SK-N-MC (cell line): ENCODE data around the gene CREBRF.

ENCODE experiments used
- DNase-seq: peaks from one replicate; pipeline ENCODE4 v3.0.0-alpha.2; 2011; ENCODE audit warnings: low read depth, low spot score
- H3K27ac ChIP-seq: fragments of 200-600 bp; sonication (generic); 2 replicates; pipeline ENCODE4 v1.5.1; 2016; ENCODE audit warnings: mixed run types
- H3K36me3 ChIP-seq: fragments of 200-600 bp; sonication (generic); 2 replicates; pipeline ENCODE4 v1.6.1; 2017; ENCODE audit warnings: antibody characterized with exemption, low read length, mixed read lengths; ENCODE audit not compliant: insufficient read depth
- H3K4me3 ChIP-seq: fragments of 200-600 bp; sonication (generic); 2 replicates; pipeline ENCODE4 v1.5.1; 2016
- H3K9ac ChIP-seq: fragments of 200-600 bp; sonication (generic); 2 replicates; pipeline ENCODE4 v1.8.0; 2017; ENCODE audit warnings: mixed run types, mixed read lengths; ENCODE audit not compliant: insufficient read length
- H3K9me3 ChIP-seq: fragments of 200-600 bp; sonication (generic); 2 replicates; pipeline ENCODE4 v1.6.1; 2017; ENCODE audit warnings: low read depth, mild to moderate bottlenecking, antibody characterized with exemption, low read length, moderate library complexity, mixed read lengths
- EZH2 ChIP-seq: fragments of 200-600 bp; sonication (generic); IDR thresholded peaks from one replicate; pipeline ENCODE4 v1.6.1; 2017; ENCODE audit warnings: antibody characterized with exemption
- FOXP2 ChIP-seq: optimal IDR thresholded peaks from 2 replicates; pipeline ENCODE3; 2011; ENCODE audit warnings: mild to moderate bottlenecking, moderate library complexity; ENCODE audit not compliant: insufficient read depth; ENCODE audit errors: extremely low read length, control extremely low read depth
- POLR2AphosphoS5 ChIP-seq: IDR thresholded peaks from 2 replicates; pipeline ENCODE4 v1.6.1; 2012; ENCODE audit warnings: mild to moderate bottlenecking, low read depth, low read length, borderline replicate concordance

CREBRF gene

GRCh38 chr5:173078878-173079277, 22.7 kb downstream of the CREBRF start:
- H3K9me3 ChIP-seq = no peaks in the 10 kb centered on the region
- DNase-seq = no peak
- H3K36me3 ChIP-seq = no peaks in the 10 kb centered on the region
- TF ChIP-seq FOXP2 = no peak
- TF ChIP-seq POLR2AphosphoS5 = no peak
- no peak for TF ChIP-seq EZH2
- H3K4me3 ChIP-seq = no peak overlapping the region
- H3K9ac ChIP-seq = no peak overlapping the region
- H3K27ac ChIP-seq = no peak overlapping the region

- no peak overlapping the region for H3K4me3 ChIP-seq
- no peaks in the 10 kb centered on the region for H3K36me3 ChIP-seq
- no peak overlapping the region for H3K9ac ChIP-seq
- no peak overlapping the region for H3K27ac ChIP-seq
- no peaks in the 10 kb centered on the region for H3K9me3 ChIP-seq
- no peak for TF ChIP-seq FOXP2
- DNase-seq = no peak
These were observed 33.4 kb downstream of the CREBRF start for GRCh38 chr5:173089581-173089980.

GRCh38 chr5:173090639-173091038, 34.5 kb downstream of the CREBRF start:
- H3K4me3 ChIP-seq = no peak overlapping the region
- DNase-seq = no peak
- no peak overlapping the region for H3K9ac ChIP-seq
- no peak overlapping the region for H3K27ac ChIP-seq
- H3K36me3 ChIP-seq = no peaks in the 10 kb centered on the region
- no peaks in the 10 kb centered on the region for H3K9me3 ChIP-seq
- no peak for TF ChIP-seq FOXP2
- no peak for TF ChIP-seq EZH2
- TF ChIP-seq POLR2AphosphoS5 = no peak

- no peak overlapping the region for H3K9ac ChIP-seq
- H3K9me3 ChIP-seq = no peaks in the 10 kb centered on the region
- TF ChIP-seq FOXP2 = no peak
- no peak for DNase-seq
- H3K27ac ChIP-seq = no peak overlapping the region
- no peak overlapping the region for H3K4me3 ChIP-seq
- H3K36me3 ChIP-seq = no peaks in the 10 kb centered on the region
These were observed 35.8 kb downstream of the CREBRF start for GRCh38 chr5:173091981-173092380.

GRCh38 chr5:173093606-173094005, 37.5 kb downstream of the CREBRF start:
- no peak for DNase-seq
- TF ChIP-seq POLR2AphosphoS5 (no peak), EZH2 (no peak), FOXP2 (no peak)
- Histone ChIP-seq H3K27ac (no peak overlapping the region), H3K9ac (no peak overlapping the region), H3K4me3 (no peak overlapping the region), H3K9me3 (no peaks in the 10 kb centered on the region), H3K36me3 (no peaks in the 10 kb centered on the region)

GRCh38 chr5:173094012-173094661, 38.0 kb downstream of the CREBRF start:
- TF ChIP-seq EZH2 = no peak
- TF ChIP-seq POLR2AphosphoS5 = no peak
- TF ChIP-seq FOXP2 = no peak
- no peaks in the 10 kb centered on the region for H3K9me3 ChIP-seq
- no peak for DNase-seq
- H3K36me3 ChIP-seq = no peaks in the 10 kb centered on the region
- no peak overlapping the region for H3K27ac ChIP-seq
- no peak overlapping the region for H3K4me3 ChIP-seq
- no peak overlapping the region for H3K9ac ChIP-seq

- H3K27ac ChIP-seq = no peak overlapping the region
- H3K4me3 ChIP-seq = no peak overlapping the region
- H3K9ac ChIP-seq = no peak overlapping the region
- TF ChIP-seq FOXP2 (no peak), EZH2 (no peak), POLR2AphosphoS5 (no peak)
- no peak for DNase-seq
- H3K36me3 ChIP-seq = no peaks in the 10 kb centered on the region
- no peaks in the 10 kb centered on the region for H3K9me3 ChIP-seq
These were observed 42.6 kb downstream of the CREBRF start for GRCh38 chr5:173098787-173099186.

GRCh38 chr5:173099461-173099860, 43.3 kb downstream of the CREBRF start:
- Histone ChIP-seq H3K27ac (no peak overlapping the region), H3K9ac (no peak overlapping the region), H3K9me3 (no peaks in the 10 kb centered on the region), H3K4me3 (no peak overlapping the region), H3K36me3 (no peaks in the 10 kb centered on the region)
- DNase-seq = no peak
- TF ChIP-seq EZH2 (no peak), POLR2AphosphoS5 (no peak), FOXP2 (no peak)

GRCh38 chr5:173101245-173101644, 45.1 kb downstream of the CREBRF start:
- TF ChIP-seq EZH2 (no peak), POLR2AphosphoS5 (no peak), FOXP2 (no peak)
- no peaks in the 10 kb centered on the region for H3K36me3 ChIP-seq
- no peak overlapping the region for H3K4me3 ChIP-seq
- H3K9ac ChIP-seq = no peak overlapping the region
- no peaks in the 10 kb centered on the region for H3K9me3 ChIP-seq
- H3K27ac ChIP-seq = no peak overlapping the region
- DNase-seq = no peak
